Measurements from ENCODE around the gene ZBP1.

Gene ZBP1

DNA sequence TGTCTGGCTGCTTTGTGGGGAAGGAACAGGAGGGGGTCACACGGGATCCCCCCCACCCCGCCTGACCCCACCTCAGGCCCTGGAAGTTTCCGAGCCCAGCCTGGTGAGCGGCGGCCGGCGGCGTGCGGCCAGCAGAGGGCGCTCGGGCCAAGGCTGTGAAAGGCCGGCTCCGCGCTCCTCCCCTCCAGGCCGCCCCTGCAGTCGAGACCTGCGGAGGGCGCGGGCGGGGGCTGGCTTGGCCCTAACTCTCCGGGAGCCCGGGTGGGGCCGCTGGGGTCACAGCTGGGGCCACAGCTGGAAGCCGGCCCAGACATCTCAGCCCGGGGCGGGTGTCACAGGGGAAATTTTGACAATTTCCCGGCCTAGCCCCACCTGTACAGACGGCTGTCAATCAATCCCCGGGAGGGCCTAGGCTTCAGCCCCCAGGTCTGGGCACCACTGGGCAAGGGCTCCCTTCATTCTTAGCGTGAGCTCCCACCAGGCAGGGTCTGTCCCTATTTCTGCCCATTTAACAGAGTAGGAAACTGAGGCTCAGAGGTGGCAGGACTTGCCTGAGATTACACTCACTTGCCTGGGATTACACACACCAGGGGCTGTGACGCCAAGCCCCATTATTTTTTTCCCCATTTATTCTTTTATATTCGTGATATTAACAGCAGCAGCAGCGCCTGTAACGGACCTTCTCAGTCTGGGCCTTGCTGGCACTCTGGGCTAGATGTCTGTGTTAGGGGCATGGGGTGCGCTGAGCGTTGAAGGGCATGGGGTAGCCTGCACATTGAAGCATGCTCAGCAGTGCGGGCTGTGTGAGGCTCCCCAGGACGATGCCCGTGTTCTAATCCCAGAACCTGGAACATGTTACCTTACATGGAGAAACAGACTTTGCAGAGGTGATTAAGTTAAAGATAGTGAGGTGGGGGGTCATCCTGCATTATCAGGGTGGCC is 23.0 kb downstream of the ZBP1 start:
- DNase-seq (ENCODE audit: low read depth): peak; percentile 71

- DNase-seq (ENCODE audit: low read depth): no peak
Measured at GRCh38 chr20:57596358-57596757, 23.9 kb downstream of the ZBP1 start.

GRCh38 chr20:57595041-57596030 is 24.9 kb downstream of the ZBP1 start:
- DNase-seq (ENCODE audit: low read depth): no peak

DNA sequence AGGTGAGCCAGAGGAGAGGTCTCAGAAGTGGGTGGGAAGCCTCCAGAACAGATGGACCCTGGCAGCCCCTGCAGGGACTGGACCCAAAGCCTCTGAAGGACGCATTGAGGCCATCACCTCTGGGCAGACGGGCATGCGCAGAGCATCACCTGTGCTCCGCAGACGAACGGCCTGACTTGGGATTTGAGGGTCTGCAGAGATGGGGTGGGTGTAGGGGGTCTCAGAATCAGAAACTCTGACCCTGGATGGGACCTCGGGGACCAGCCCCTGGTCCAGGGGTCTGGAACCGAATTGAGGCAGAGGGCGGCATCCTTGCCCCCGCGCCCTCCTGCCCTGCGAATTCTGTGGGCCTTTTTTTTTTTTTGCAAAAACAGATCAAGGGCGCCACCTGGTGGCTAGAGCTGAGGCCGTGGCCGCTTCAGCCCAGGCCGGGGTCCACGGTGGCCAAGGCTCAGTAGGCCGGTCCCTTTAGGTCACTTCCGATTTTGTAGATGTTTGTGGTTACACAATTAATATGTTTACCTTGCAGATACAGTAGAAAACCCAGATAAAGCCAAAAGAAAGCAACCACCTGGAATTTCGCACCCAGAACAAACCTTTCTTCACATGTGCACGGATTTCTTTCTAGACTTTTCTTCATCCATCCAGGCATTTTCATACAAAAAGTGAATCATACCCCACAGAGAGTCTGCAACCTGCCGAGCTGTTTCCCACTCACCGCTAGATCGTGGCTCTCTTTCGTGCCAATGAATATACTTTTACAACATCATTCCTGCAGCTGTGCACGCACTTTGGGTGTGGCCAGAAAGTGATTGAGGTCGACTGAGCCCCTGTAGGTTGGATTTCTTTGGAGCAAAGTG is 25.9 kb downstream of the ZBP1 start:
- peak; percentile 44 for DNase-seq (ENCODE audit: low read depth)

DNA sequence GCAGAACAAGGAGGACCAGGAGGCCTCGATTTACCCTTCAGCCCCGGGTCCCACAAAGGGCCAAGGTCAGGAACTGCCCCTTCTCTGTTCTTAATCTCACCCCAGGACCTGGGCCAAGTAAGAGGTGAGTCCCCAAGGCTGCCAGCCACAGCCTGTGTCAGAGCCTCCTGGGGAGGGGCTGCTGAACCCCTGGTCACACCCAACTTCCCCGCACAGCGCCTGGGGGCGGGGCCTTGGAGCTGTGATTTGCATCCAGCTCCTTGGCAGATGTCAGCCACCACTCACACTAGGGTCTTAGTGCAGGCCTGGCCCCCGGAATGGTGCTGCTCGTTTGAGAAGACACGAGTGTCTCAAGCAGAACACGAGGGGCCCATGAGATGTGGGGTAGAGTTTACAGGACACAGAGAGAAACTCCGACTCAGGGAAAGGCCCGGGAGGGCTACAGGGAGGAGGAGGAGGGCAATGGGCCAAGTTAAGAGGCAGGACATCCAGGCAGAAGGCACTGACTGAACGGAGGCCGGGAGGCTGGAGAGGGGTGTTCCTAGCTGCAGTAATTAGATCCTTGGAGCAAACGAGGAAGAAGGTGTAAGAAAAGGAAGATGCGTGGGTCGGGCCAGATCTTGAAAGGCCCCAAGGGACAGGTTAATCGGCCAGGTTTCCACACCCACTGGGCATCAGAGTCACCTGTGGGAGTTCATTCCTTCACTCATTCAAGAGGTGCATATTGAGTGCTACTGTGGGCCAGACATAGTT is 26.9 kb downstream of the ZBP1 start:
- no peak for DNase-seq (ENCODE audit: low read depth)

GRCh38 chr20:57592263-57593092 is 27.7 kb downstream of the ZBP1 start:
- DNase-seq (ENCODE audit: low read depth): no peak

DNA sequence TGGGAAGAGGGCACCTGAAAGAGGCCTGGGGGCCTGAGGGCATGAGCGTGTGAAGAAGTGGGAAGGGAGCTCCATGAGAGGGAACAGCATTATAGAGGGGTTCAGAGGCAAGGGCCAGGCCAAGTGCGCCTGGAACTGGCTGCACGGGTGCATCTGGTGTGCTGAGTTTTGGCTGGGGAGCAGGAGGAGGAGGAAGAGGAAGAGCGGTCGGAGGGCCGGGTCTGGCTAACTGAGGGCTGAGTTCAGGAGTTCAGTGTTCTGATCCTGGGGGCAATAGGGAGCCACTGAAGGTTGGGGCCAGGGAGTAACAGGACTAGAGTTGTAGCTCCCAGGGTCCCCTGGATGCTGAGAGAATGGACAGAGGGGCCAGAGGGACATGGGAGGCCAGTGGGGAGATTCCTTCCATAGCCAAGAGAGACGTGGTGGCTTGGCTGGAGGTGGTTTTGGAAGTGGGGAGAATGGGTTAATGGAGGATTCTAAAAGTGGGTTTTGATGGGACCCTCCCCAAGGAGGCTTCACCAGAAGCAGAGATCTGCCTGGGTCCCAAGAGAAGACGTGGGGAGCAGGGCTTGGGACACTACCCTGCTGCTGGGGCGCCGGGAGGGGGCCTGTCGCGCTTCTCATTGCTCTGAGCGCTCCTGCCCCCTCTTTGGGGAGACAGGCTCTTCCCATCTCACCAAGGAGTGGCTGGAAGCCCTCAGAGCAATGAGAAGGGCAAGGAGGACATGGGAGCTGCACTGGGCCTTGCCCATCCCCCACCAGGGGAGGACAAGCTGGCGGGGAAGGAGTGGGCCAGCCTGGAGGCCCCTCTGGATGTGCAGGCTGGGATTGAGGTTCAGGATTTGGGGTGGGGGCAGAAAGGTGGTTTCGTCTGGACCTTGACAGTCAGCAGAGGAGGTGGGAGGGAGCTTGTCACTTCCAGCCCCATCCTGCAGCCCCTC is 28.7 kb downstream of the ZBP1 start:
- no peak for DNase-seq (ENCODE audit: low read depth)

DNA sequence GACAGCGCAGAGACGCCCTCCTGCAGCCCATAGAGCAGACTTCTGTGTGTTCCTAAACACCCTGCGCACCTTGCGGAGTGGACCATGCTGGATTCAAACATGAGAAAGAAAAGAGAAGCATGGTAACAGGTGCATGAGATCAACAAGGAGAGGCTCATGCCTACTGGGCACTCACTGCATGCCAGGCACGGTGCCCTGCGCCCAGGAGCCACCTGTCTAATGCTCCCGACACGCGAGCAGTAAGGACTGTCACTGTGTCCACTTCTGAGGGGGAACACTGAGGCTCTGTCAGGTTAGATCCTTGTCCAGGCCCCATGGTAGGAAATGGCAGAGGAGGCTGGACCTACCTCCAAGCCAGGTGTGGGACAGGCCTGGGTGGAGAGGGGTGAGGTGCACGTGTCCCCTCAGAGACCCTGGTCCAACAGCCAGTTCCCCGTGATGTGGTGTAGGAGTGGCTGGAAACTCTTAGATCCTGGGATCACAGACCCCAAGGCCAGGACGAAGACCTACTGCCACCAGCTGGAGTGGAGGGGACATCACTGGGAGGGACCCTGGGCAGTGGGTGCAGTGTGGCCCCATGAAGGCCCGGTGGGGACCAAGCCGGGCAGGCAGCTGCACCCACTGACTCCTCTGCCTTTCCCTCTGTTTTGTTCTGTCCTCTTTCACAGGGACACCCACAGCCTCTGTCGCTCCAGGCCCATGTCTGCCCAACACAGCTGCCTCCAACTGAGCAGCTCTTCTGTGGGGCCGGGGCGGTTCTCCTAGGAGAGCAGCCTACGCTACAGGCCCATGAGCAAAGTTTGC is 29.5 kb downstream of the ZBP1 start:
- no peak for DNase-seq (ENCODE audit: low read depth)

GRCh38 chr20:57589728-57590484 is 30.3 kb downstream of the ZBP1 start:
- DNase-seq (ENCODE audit: low read depth): no peak

- DNase-seq (ENCODE audit: low read depth): no peak
Measured at GRCh38 chr20:57589123-57589727, 31.0 kb downstream of the ZBP1 start.

DNA sequence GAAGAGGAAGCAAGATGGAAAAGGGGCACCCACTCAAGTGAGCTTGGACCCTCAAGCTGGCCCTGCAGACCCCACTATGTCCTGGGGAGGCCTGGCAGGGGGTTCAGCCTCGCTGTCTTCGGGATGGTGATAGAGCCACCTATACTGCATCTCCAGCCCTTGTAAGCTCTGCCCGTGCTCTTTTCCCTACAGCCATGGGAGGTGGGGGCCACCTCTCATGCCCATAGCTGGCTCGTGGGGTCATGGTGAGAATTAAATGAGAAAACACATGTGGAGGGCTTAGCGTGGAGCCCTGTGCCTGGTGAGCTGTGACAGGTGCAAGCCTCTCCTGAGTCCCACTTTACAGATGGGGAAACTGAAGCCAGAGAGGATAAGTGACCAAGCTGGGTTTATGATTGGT is 31.6 kb downstream of the ZBP1 start:
- DNase-seq (ENCODE audit: low read depth): no peak

GRCh38 chr20:57587989-57588377 is 32.2 kb downstream of the ZBP1 start:
- DNase-seq (ENCODE audit: low read depth): no peak

DNA sequence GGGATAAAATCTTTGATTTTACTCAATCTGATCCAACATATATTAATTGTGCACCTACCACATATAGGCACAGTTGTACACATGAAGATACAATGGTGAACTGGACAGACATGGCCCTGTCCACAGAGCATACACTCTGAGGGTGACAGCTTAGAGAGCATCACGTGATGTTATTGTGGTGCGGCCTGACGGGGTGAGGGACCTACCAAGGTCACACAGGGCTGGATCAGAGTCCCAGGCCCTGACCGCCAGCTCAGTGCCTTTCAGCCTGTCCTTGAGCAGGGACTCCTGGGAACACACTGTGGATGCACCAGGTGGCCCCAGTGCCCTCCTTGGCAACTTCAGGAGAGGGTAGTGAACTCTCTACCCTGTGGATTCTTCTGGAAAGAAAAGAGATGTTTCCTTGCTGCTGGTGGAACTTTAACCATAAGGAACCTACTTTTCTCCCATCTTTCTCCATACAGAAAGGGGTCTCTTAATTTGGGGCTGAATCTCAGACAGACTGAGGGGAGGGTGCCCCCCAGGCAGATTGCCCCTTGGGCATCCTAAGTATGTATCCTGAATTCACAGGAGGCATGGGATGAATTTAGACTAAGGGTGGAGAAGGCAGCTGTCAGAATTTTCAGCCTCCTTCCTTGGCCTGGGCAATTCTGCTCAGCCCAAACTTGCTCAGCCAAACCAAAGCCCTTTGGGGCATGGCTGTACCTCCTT is 32.8 kb downstream of the ZBP1 start:
- DNase-seq (ENCODE audit: low read depth): no peak

DNA sequence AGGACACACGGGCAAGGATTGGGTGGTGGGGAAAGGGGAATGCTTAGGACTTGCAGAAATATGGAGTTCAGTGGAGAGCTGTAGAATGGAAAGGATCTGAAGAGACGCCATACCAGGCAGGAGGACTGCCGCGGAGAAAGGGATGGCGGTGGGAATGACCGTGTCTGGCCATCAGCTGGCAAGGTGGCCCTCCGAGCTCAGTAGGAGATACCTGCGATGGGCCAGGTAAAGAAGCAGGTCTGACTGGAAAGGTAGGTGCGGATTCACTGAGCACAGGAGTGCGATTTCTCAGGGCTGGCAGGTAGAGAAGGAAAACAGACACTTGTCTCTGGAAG is 33.3 kb downstream of the ZBP1 start:
- no peak for DNase-seq (ENCODE audit: low read depth)

- DNase-seq (ENCODE audit: low read depth): no peak
Measured at GRCh38 chr20:57586370-57586793, 33.8 kb downstream of the ZBP1 start.

GRCh38 chr20:57585466-57586213 is 34.6 kb downstream of the ZBP1 start:
- DNase-seq (ENCODE audit: low read depth): no peak
